Stimulated activated CD4-positive, alpha-beta T cell treated with anti-CD3 and anti-CD28 coated beads, Interleukin-1b, Interleukin-23, amount 100 ng/mL, for 1 hour (primary cell): ENCODE results near the gene LIMCH1.

Experiments
- DNase-seq, 2 donors: peaks; one replicate each; pipeline ENCODE4 v3.0.0-alpha.2; 2020; ENCODE audit warnings: low read depth in 2 of 2

The LIMCH1 gene

GRCh38 chr4:41568363-41568762 lies 30.4 kb downstream of the LIMCH1 start:
- DNase-seq = no peak

- no peak for DNase-seq
Measured at GRCh38 chr4:41569961-41570360, 32.0 kb downstream of the LIMCH1 start.

DNA sequence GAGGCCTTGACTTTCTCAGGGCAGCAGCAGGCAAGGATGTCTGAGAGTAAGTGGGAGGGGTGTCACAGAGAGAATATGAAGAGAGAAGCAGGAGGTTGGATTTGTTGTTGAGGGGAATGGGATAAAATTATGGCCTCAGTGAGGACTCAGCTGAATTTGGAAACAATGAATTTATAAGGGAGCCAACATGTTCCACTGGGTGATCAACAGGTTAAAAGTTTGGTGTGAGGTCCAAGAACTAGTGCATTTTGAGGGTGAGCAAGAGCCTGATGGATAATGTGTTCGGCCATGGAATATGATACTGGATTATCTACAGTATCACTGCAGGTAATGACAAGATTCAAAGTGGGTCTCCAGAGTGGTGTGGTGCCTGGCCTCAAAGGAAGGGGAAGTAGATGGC lies 33.5 kb downstream of the LIMCH1 start:
- DNase-seq = no peak

DNA sequence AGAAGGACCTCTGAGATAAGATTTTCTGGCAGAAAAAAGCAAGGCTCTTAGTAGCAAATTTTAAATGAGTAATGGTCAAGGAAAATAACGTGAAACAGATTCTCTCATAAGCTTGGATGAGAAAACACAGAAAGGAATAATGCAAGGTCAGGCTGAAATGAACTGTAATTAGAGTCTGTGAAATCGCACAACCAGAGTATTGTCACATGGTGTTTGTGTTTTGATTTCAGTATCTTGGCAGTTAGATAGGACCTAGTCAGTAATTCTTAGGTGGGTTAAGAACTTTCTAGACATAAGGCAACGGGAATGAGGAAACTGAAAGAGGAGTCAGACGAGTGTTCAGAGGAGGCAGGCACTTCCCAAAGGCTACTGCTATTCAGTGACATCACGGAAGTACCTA lies 34.6 kb downstream of the LIMCH1 start:
- DNase-seq = no peak

GRCh38 chr4:41572956-41573355 lies 35.0 kb downstream of the LIMCH1 start:
- no peak for DNase-seq

GRCh38 chr4:41573502-41574001 lies 35.6 kb downstream of the LIMCH1 start:
- DNase-seq = no peak

DNA sequence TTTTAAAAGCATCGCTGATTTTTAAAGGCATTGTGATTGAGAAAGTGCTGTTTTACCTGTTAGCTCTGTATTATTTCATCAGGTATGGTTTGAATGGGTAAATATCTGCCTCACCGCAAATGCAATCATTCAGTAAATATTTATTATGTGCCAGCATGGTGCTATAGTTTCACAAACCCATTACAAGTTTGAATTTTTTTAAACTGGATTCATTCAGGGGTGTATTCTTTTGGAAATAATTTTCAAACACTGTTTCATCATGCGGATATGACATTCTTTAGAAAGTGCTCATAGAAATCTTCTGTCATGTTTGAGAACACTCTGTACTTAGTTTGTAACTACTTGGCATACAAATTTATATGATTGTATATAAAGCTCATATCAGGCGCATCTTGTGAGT lies 37.2 kb downstream of the LIMCH1 start:
- DNase-seq = no peak

GRCh38 chr4:41575665-41576064 lies 37.7 kb downstream of the LIMCH1 start:
- DNase-seq = no peak

DNA sequence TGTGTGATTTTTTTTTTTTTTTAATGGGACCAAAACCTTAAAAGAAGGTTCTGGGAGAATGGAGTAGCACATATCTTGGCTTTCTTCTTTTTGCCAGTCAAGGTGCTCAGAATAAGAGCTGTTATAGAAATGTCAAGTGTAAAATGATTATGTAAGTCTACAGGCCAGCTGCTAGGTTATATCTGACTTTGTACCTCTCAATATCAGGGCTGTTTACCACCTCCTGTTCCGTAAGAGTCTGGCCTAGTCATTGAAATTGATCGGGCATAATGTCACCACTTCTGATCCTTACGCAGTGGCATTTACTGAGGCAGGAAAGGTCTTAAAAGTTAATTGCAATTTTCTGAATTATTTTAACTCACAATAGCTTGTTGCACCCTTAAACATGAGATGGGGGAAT lies 41.1 kb downstream of the LIMCH1 start:
- no peak for DNase-seq

GRCh38 chr4:41579526-41579925 lies 41.6 kb downstream of the LIMCH1 start:
- no peak for DNase-seq

DNA sequence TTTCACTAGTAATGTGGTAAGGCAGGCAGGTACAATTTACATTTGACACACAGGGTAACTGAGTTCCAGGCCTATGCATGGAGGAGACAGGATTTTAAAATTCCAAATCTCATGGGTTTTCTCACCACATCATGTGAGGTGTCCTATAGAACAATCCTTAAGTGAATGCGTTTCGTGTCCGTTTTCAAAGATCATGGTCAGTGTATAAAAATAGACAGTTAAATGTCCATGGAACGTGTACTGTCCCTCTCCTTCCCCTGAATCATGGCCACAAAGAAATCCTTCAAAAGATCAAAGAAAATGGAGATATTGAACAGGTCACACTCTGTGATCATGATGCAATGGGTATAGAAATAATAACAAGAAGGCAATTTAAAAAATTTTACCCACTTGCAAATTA lies 42.0 kb downstream of the LIMCH1 start:
- DNase-seq = no peak

- DNase-seq = no peak
Measured at GRCh38 chr4:41586675-41587225, 48.8 kb downstream of the LIMCH1 start.

GRCh38 chr4:41587286-41587685 lies 49.3 kb downstream of the LIMCH1 start:
- no peak for DNase-seq

GRCh38 chr4:41590591-41590990 lies 52.6 kb downstream of the LIMCH1 start:
- DNase-seq = no peak

DNA sequence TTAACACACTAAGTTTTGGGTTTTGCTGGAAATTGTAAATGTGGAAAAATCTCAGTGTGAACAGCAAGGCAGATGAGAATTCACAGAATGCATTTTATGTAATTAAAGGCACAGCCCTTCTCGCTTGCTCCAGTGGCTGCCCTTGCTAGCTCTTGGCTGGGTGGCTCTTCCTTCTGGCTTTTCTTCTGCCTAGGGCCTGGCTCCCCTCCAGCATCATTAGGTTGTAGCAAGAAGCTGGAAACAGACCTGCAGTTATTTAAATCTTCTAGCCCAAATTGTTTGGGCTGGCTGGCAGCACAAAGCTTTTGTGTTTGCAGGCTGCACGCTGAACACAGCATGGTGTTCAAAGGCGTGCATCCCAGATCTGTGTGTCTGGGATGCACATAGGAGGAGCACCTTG lies 56.5 kb downstream of the LIMCH1 start:
- DNase-seq = no peak

- no peak for DNase-seq
Measured at GRCh38 chr4:41597494-41597893, 59.5 kb downstream of the LIMCH1 start.

- DNase-seq = no peak
Measured at GRCh38 chr4:41598580-41598979, 60.6 kb downstream of the LIMCH1 start.

- DNase-seq = no peak
Measured at GRCh38 chr4:41599192-41599786, 61.3 kb downstream of the LIMCH1 start.

GRCh38 chr4:41600243-41600912 lies 62.4 kb downstream of the LIMCH1 start:
- DNase-seq = no peak

GRCh38 chr4:41601025-41601424 lies 63.1 kb downstream of the LIMCH1 start:
- no peak for DNase-seq

GRCh38 chr4:41602113-41602512 lies 64.2 kb downstream of the LIMCH1 start:
- no peak for DNase-seq

GRCh38 chr4:41602886-41603498 lies 65.0 kb downstream of the LIMCH1 start:
- no peak for DNase-seq

DNA sequence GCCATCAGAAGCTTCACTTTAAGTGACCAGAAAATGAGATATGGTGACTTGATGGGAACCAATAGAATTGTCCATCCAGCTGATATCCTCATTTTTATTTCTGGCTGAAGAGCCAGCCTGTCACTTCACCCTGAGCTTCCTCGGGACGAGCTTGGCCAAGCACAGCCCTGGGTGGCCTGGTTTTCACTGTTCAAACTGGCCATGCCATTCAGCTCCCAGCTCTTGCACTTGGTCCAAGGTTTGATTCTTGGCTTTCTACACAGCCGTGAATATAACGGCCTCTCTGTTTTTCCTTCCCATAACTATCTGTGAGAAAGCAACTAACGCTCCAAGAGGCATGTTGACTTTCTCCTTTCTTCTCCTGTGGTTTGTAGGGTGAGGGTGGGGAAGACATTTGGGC lies 71.9 kb downstream of the LIMCH1 start:
- no peak for DNase-seq
